NCI-H2227 (cell line): ENCODE results near the gene KIFC1.

Experiments used
- DNase-seq: peaks from one replicate; lab custom pipeline; 2025; ENCODE audit not compliant: unreplicated experiment; lab: John Stamatoyannopoulos, UW

Gene KIFC1

DNA sequence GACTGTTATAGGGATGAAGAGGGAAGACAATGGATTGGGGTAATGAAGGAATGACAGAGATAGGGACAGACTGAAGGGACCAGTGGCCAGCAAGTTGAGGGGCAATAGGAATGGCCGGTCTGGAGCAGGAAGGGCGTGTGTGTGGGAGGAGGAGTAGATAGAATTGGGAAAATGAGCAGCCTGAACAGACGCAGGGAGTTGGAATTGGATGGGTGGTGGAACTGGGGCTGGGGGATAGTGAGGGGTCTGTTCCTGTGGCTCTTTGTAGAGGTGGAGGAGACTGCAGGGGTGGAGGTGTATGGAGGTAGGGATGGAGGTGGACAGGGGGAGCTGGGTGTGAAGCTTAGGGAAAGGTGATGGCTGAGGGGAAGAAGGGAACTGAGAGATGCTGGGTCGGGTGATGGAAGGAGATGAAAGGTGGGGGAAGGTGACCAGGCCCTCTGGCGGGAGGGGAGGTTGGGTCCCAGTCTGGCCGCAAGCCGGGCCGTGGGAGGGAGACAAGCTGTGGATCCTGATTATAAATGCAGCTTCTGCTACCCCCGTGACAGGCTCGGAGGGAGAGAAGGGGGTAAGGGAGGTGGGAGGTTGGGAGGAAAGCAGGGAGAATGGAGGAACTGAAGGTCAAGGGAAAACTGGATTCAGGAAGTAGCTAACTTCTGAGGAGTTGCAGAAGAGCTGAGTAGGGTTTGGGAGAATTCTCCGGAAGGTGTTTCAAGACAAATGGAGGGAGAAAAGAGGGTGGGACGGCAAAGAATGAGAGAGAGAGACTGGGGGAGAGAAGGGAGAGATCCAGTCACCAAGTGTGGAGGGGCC, 33.4 kb downstream of the KIFC1 start:
- DNase-seq, result no peak

DNA sequence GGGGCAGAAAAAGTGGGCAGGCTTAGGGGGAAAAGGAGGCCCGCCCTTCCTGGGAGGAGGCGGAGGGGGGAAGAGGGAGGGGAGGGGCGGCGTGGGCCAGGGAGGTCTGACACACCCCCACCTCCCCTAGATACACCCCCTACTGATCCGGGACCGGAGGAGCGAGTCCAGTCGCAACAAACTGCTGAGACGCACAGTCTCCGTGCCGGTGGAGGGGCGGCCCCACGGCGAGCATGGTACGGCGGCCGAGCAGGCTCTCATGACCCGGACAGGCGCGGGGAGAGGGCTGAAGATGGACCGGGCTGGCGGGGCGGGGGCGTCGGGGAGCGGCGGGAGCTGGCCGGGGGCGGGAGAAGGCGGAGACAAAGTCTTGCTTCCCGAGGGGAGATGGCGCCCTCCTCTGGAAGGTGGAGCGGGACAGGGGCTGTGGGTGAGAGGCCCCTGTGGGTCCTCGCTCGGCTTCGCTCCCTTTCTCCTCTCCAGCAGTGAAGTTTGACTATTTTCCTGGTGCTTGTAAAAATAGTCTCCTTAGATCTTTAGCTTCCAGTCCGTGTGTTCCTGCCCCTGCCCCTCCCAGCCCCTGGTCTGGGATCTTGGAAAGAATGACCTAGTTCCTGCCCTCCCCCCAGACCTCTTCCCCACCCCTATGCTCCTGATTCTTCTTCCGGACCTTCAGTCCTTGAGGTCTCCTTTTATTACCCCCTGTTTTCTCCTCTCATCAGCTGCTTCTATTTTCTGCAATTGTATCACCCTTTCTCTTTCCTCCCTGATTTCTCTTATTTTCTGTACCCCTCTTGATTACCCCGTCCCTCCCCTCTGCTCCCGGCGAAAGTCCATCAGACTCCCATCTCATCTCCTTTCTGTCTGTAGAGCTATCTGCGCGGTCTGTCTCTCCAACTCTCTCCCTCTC, 34.3 kb downstream of the KIFC1 start:
- peak; percentile 87 for DNase-seq

DNA sequence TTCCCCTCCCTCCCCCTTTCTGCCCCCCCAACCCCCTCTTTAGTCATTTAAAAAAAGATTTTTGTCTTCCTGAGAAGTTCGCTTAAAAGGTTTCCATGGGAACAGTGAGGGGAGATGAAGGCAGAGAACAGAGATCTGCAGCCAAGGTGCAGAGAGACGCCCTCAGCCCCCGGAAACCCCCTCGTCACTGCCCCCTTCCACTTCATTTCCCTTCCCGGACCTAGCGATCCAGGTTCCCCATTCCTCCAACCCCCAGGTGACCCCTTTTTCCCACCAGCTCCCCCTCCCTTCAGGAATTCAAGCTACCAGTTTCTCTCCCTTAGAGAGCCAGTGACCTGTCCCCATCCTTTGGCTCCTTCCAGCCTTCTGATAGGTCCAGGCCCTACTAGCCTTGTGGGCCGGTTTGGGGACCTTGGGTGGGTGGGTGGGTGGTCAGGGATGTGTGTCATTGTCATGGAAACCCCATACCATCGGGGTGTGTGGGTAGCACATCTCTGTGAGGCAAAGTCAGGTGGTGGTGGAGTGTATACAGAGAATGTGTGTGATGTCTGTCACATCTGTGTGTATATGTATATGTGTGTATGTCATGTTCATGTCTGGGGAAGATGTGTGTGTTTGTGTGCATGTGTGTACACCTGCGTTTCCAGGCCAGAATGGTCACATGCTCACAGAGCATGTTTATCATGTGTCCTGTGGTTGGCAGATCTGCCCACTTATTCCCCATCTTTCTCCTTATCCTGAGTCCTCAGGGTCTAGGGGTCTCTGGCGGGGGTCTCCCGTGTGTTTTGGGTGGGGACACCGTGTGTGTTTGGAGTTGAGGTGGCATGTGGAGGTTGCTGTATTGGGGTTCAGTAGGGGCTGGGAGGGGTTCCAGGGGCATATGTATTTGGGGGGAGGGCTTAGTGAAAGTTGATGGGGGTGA, 35.2 kb downstream of the KIFC1 start:
- DNase-seq, result peak; percentile 34

DNA sequence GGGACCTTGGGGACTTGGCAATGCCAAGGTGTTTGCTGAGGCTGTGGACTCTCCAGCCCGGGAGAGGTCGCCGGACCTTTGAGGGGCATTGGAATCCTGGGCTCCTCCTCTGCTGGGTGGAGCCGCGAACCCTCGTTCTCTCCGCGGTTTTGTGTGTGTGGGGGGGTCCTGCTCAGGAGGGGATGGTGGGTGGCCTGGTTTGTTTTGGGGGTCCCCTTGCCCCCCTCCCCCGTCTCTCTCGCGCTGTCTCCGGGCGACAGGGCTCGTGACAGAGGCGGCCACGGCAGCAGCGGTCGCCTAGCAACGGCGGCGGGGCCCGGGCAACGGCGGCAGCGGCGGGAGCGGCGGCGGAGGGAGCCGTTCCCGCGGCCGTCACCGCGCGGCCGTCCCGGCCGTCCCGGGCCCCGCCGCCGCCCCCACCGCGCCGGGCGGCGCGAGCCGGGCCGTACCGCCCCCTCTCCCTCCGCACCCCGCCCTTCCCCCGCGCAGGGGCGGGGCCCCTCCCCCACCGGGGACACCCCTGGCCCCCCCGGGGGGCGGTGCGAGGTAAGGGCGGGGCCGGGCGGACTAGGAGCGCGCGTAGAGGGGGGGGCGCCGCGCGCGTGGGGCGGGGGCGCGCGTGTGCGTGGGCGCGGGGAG, 36.1 kb downstream of the KIFC1 start:
- peak; percentile 75 for DNase-seq

DNA sequence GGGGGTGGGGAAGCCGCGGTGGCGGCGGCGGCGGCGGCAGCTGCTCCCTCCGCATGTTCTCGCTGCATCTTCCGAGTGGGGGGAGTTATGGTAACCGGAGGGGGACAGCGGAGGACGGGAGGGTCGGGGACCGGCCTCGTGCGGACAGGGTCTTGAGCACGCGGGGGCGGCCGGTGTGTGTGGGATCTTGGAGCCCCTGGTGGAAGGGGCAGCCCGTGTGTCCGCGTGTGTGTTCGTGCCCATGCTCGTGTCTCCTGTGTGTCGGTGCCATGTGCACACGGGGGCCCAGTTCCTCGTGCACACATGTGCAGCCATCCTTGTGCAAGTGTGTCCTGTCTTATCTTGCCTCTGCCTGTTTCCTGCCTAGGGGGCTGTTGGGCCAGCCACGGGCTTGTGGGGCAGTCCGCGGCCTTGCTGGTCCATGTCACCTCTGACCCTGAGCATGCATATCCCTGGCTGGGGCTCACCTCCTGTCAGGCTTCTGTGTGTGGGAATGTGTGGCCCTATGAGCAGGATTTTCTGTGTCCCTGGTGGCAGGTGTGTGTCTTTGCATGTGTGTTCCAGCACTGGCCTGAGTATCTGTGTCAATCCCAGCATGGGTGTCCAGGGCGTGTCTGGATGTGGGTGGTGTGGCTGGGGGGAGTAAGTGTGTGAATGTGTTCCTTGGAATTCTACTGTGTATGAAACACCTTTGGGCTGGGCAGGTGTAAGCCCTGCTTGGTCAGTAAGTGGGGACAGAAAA, 36.8 kb downstream of the KIFC1 start:
- peak; percentile 55 for DNase-seq

DNA sequence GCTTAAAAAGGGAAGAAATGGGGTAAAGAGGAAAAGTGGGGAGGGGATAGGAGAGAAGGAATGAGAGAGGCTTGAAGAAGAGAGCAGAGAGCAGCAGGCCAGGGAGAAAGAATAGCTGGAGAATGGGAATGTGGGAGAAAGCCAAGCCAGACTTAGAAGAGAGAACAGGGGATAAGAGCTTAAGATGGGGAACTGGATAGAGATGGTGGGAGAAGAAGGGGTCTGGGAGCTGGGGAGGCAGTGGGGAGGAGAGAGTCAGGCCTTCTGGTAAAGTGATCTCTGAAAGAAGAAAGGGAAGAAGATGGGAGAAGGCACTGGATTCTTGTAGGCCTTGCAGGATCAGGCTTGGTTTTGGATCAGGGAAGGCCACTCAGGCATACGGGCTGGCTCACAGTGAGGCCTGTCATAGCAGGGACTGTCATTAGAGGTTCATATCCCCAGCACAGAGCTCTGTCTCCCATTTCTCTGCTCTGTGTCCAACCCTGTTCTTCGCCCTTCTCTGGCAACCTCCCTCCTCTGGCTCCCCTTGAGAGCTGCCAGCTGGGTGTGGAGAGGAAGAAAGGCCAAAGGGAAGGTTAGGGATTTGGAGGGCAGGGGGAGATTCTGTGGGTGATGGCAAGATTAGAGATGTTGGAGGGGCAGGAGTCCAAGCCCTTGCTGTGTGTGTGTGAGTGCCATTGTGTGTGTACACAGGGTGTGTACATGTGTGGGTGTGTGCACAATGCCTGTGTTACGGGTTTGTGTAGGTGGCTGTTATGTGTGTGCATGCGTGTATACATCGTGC, 37.5 kb downstream of the KIFC1 start:
- no peak for DNase-seq

DNA sequence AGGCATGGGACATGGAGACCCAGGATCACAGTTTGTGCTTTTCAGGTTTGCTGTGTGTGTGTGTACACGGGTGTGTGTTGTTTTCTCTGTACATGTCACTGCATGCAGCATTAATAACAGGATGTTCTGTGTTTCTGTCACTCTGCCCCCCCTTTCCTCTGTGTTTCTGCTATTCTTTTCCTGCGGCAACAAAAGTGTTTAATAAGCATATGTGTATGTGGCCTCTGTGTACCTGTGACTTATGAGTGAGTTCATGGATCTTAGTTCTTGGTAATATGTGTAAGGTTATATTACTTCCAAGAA, 38.1 kb downstream of the KIFC1 start:
- DNase-seq, result no peak

DNA sequence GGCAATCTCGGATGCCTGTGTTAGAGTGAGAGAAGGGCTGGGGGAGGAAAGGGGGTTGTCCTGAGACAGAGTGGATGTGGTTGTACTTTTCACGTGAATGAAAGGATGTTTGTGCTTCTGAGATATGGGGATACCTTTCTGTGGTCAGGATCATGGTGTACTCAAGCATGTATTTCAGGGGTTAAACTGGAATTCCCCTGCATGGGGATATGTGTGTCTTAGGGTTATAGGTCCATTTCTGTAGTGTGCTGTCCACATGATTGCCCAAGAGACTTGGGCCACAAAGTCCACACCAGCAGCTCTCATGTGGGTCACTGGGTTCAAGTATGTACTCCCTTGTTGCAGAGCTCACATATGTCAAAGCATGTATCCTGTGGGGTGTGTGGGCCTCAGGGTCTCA, 38.7 kb downstream of the KIFC1 start:
- no peak for DNase-seq

DNA sequence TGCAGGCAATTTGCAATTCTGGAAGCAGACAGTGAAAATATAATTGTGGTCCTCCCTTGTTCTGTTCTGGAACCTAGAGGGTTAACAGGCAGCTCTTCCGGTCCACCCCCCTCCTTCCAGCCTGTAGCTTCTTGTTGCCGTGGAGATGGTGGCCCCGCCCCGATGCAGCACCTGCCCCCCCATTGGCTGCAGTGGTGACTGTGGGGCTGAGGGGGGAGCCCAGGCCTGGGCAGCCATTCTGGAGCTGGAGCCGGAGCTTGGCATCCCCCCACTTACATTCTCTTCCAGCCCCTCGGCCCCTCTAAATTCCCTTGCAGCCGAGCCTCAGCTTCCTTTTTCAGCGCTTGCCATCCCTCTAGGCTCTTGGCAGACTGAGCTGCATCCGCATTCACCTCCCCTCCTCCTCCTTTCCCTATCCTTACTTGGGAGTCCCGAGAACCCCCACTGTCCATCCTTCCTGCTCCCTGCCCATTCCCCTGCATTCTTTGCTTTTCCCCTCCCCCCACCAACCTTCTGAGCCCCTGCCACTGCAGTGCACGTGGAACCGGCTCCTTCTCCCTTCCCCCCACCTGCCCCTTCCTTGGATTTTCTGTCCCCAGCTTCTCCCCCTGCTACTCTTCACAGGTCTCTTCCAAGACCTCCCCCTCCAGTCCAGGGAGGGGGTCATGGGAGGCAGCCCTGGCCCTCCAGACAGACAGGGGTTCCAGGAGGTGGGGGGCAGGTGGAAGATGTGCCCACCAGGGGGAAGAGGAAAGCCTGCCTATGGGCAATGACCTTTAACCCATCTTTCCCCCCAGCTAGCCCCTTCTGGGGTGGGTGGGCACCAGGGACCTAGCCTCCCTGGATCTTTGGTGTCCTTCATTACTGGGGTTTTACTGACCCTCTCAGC, 39.6 kb downstream of the KIFC1 start:
- peak; percentile 91 for DNase-seq

DNA sequence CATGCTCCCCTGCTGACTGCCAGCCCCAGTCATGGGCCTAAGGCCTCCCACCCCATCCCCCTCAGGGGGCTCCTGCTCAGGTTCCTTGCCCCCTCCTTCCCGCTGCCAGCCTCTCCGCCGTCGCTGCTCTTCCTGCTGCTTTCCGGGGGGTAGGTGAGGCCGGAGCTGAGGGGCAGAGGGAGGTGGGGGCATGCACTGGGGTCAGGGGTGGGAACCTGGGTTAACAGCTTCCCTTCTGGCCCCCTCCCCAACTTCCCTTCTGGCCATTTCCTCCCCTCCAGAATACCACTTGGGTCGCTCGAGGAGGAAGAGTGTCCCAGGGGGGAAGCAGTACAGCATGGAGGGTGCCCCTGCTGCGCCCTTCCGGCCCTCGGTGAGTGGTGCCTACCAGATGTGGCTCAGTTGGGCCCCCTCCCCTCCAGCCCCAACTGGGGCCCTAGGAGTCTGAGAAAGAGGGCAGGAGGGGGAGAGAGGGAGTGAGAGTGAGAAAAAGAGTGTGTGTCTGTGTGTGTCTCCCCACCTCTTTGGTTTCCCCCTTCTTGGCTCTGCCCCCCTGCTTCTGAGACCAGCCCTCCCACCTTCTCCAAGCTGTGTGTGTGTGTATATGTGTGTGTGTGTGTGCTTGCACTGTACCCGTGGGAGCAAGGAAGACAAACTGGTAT, 40.4 kb downstream of the KIFC1 start:
- DNase-seq, result peak; percentile 66

DNA sequence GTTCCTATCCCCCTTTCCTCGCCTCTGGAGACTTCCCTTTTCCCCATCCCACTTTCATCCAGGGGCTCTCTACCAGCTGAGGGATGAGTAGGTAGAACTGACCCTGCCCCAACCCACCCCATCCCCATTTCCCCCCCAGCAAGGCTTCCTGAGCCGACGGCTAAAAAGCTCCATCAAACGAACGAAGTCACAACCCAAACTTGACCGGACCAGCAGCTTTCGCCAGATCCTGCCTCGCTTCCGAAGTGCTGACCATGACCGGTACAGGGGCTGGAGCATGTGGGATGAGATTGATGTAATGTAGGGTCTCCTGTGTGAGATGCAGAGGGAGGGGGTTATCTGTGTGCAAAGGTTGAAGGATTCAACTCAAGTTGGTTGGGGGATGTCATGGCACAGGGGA, 40.9 kb downstream of the KIFC1 start:
- no peak for DNase-seq

DNA sequence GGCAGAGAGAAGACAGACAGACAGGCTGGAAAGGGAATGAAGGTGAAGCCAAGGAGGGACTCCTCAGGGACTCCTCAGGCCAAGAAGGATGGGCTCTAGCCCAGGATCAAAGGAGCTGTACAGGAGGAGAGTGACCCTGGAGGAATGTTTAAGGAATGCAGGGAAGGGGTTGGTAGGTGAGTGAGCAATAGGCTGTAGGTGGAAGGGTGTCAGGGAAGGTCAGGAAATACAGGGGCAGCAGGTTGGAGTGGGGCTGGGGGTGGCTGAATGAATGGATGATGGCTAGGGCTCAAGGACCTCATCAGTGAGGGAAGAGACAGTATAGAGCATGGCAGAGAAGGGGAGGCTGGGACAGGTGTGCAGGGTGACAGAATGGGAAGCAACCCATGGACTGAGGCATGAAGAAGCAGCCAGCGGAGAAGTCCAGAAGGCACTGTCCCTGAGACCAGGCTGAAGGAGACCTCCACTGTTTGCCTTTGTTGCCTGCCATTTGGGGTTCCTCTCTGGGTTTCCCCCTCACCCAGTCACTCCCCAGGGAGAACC, 41.4 kb downstream of the KIFC1 start:
- DNase-seq, result no peak

DNA sequence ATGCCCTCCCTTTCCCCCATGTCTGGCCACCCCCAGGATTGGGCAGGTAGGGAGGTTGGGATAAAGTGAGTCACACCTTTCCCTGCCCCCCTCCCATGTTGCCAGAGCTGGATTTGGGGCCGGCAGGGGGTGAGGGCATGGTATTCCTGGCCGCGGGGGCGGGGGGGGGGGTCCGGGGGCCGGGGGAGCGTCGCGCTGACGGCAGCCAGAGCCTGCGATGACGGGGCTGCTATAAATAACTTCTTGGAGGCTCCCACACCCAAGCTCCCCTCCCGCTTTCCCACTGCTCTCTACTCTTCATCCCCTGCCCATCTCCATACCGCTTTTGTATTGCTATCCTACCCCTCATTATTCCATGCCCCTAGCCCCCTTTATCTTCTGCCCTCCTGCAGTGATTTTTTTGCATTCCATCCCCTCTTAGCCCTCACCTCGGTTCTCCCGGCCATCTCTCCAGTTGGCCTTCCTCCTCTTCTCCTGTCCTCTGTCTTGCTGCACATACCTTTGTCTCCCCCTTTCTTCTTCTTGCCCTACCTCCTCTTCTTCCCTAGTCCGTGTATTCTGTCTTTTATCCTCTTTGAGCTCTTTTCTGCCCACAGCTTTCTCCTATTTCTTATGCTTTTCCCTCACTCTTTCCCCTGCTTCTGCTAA, 42.0 kb downstream of the KIFC1 start:
- DNase-seq, result peak; percentile 46

DNA sequence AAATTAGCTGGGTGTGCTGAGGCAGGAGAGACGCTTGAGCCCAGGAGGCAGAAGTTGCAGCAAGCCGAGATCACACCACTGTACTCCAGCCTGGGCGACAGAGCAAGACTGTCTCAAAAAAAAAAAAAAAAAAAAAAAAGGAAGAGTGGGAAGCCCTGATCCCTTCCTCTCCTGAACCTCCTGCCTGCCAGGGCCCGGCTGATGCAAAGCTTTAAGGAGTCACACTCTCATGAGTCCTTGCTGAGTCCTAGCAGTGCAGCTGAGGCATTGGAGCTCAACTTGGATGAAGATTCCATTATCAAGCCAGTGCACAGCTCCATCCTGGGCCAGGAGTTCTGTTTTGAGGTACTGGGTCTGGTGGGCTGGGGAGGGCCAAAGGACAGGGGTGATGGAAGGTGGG, 43.3 kb downstream of the KIFC1 start:
- DNase-seq, result no peak

DNA sequence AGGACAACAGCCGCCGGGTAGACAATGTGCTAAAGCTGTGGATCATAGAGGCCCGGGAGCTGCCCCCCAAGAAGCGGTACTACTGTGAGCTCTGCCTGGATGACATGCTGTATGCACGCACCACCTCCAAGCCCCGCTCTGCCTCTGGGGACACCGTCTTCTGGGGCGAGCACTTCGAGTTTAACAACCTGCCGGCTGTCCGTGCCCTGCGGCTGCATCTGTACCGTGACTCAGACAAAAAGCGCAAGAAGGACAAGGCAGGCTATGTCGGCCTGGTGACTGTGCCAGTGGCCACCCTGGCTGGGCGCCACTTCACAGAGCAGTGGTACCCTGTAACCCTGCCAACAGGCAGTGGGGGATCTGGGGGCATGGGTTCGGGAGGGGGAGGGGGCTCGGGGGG, 46.0 kb downstream of the KIFC1 start:
- no peak for DNase-seq

DNA sequence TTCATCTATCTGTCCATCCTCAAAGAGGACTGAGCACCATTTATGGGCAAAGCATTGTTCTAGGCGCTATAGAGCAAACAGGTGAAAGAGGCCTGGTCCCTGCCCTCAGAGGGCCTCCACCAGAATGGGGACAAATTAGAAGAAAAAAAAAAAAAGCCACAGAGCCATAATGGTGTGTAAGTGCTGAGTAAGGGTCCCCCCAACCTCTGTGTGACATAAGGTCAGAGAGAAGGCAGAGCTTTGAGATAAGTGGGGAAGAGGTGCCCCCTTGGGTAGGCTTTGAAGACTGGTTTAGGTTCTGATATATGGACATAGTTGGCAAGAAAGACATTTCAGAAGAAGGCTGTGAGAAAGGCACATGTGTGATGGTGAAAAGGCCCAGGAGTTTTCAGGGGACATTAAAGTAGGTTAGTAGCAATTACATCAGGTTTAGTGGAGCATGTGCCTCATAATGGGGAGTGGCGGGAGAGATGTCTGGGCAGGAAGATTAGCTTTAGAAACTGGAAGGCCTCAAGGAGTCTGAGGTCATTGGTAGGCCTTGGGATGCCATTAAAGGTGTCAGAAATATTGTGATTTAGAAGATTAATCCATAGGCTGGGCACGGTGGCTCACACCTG, 47.5 kb downstream of the KIFC1 start:
- no peak for DNase-seq
